ENCODE measurements around the gene ITGBL1. TPM values are rescaled to one million over a fixed set of nuclear protein-coding genes. Genes with fewer than 3 reads are reported as not detected.

Gene ITGBL1
- total and polyA plus RNA-seq, 2 of the 4 experiments (the other 2 are of a cell fraction), result 22.2 to 24.2 TPM

- BruUV-seq (replicated peaks), result no TSS peak
- H3K4me3 ChIP-seq (ENCODE audit: insufficient read depth, low read depth, low read length), result no peak overlapping the region
- H2AK5ac ChIP-seq (ENCODE audit: low read depth, low read length), result no peak overlapping the region
- H3K4me1 ChIP-seq (ENCODE audit: control insufficient read depth, insufficient read depth, low read length), result no peaks in the 10 kb centered on the region
- H2AK9ac ChIP-seq (replicated peaks; ENCODE audit: low read depth, low read length, poor library complexity), result no peak overlapping the region
- H3K9me1 ChIP-seq (ENCODE audit: insufficient read depth, low read length), result no peaks in the 10 kb centered on the region; the same call in 1 of the 2 replicates
- H3K4me2 ChIP-seq (ENCODE audit: low read depth, low read length), result no peak overlapping the region
- no peak overlapping the region for H3K9ac ChIP-seq (ENCODE audit: low read depth, low read length)
- no peak overlapping the region for H3K23ac ChIP-seq (ENCODE audit: low read depth, low read length)
- H3K36me3 ChIP-seq (ENCODE audit: control insufficient read depth, insufficient read depth, low read length), result no peaks in the 10 kb centered on the region
- ChIA-PET POLR2A (ENCODE audit: unreplicated experiment) (no interaction called here), CTCF (no interaction called here)
- in situ Hi-C loops (cut with MboI; ENCODE audit: low sequenced_read_pairs), result no loop called here
- H2BK5ac ChIP-seq (ENCODE audit: low read depth, low read length, poor library complexity, severe bottlenecking), result no peak overlapping the region
- H4K5ac ChIP-seq (ENCODE audit: low read depth, low read length), result no peak overlapping the region
- no peak overlapping the region for H2BK15ac ChIP-seq (ENCODE audit: low read depth, low read length)
- H3K4ac ChIP-seq (ENCODE audit: low read depth, low read length), result no peak overlapping the region
- H3K27me3 ChIP-seq (ENCODE audit: control insufficient read depth, insufficient read depth, low read length), result no peaks in the 10 kb centered on the region
- H2AFZ ChIP-seq (replicated peaks; ENCODE audit: low read length, poor library complexity), result no peak overlapping the region
- no peak overlapping the region for H4K8ac ChIP-seq (ENCODE audit: low read depth in 2 of 2, low read length in 2 of 2)
- H3K14ac ChIP-seq (replicated peaks; ENCODE audit: low read depth, low read length), result no peak overlapping the region
- H2BK20ac ChIP-seq (ENCODE audit: low read depth, low read length), result no peak overlapping the region
- TF ChIP-seq MAFK (IDR thresholded peaks at IDR 0.05; ENCODE audit: low read depth, low read length), result no peak
- no peak for TF ChIP-seq RCOR1 (IDR thresholded peaks at IDR 0.05; ENCODE audit: insufficient replicate concordance, low read length)
- no peak for TF ChIP-seq FOS (IDR thresholded peaks at IDR 0.05; ENCODE audit: low read depth, low read length)
- ATAC-seq (ENCODE audit: low read depth) (no peak), DNase-seq (no peak)
- H4K20me1 ChIP-seq (ENCODE audit: insufficient read depth, low read length), result no peaks in the 10 kb centered on the region
- H3K79me1 ChIP-seq (ENCODE audit: low read depth in 1 of 2, low read length in 2 of 2), result no peaks in the 10 kb centered on the region
- H3K56ac ChIP-seq (ENCODE audit: extremely low read depth, insufficient read depth, low read length), result no peak overlapping the region
- no peaks in the 10 kb centered on the region for H3K9me3 ChIP-seq (ENCODE audit: control insufficient read depth, insufficient read depth, low read length)
- intact Hi-C loops (cut with micrococcal nuclease), result no loop called here
- H4K91ac ChIP-seq (ENCODE audit: insufficient read depth, low read depth, low read length), result no peak overlapping the region
- 80% methylated on average over 1 of the region's 3 CpGs; no CpG with 5 or more reads in 1 of the 2 experiments for WGBS, 2 experiments (ENCODE audit: extremely low coverage in 2 of 2, insufficient read length in 1 of 2)
- dilution Hi-C loops (cut with HindIII; ENCODE audit: low sequenced_read_pairs, unreplicated experiment), result no loop called here
- no peak overlapping the region for H2BK120ac ChIP-seq (ENCODE audit: low read depth, low read length)
- no peak overlapping the region for H3K18ac ChIP-seq (ENCODE audit: low read depth, low read length)
- H3K27ac ChIP-seq (ENCODE audit: insufficient read depth, low read length), result no peak overlapping the region
Measured at GRCh38 chr13:101493541-101493940, 41.1 kb downstream of the ITGBL1 start.

Data from IMR-90 (cell line).